ENCODE data around the gene SDE2. TPM values are rescaled to one million over a fixed set of nuclear protein-coding genes. Genes with fewer than 3 reads are reported as not detected.

SDE2 gene
- total RNA-seq, 4 donors from 2014 or later = 4.4 to 19.2 (median 13.2) TPM

DNA sequence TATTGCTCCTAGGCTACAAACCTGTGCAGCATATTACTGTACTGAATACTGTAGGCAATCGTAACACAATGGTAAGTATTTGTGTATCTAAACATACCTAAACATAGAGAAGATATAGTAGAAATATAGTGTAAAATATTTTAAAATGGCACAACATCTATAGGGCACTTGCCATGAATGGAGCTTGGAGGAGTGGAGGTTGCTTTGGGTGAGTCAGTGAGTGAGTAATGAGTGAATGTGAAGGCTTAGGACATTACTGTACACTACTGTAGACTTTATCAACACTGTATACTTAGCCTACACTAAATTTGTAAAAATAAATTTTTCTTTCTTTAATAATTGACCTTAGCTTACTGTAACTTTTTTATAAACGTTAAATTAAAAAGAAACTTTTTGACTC, 66.1 kb downstream of the SDE2 start:
- Histone ChIP-seq H3K9me3 (no peaks in the 10 kb centered on the region), H3K4me1 (no peaks in the 10 kb centered on the region), H3K27me3 (no peaks in the 10 kb centered on the region), H3K27ac (no peak overlapping the region), H3K36me3 (no peaks in the 10 kb centered on the region), H3K4me3 (no peak overlapping the region)
- intact Hi-C loops (cut with DNase I; ENCODE audit: low total_unique reads) (no loop called here), in situ Hi-C loops (cut with MboI; ENCODE audit: low pct_ligation_motif_present in 1 of 4, low pct_unique_long_range_greater_than_20kb in 1 of 4, low sequenced_read_pairs in 3 of 4) (no loop called here)
- DNase-seq = no peak
- WGBS, 2 donors (ENCODE audit: low coverage in 1 of 2) = 87 to 95% methylated on average over 2 of the region's 2 CpGs
- TF ChIP-seq EP300 (IDR thresholded peaks at IDR 0.05; ENCODE audit: low read depth) = no peak
- TF ChIP-seq POLR2A (IDR thresholded peaks at IDR 0.05) = no peak
- no peak for TF ChIP-seq POLR2AphosphoS5 (IDR thresholded peaks at IDR 0.05)
- TF ChIP-seq, protein P1, sequence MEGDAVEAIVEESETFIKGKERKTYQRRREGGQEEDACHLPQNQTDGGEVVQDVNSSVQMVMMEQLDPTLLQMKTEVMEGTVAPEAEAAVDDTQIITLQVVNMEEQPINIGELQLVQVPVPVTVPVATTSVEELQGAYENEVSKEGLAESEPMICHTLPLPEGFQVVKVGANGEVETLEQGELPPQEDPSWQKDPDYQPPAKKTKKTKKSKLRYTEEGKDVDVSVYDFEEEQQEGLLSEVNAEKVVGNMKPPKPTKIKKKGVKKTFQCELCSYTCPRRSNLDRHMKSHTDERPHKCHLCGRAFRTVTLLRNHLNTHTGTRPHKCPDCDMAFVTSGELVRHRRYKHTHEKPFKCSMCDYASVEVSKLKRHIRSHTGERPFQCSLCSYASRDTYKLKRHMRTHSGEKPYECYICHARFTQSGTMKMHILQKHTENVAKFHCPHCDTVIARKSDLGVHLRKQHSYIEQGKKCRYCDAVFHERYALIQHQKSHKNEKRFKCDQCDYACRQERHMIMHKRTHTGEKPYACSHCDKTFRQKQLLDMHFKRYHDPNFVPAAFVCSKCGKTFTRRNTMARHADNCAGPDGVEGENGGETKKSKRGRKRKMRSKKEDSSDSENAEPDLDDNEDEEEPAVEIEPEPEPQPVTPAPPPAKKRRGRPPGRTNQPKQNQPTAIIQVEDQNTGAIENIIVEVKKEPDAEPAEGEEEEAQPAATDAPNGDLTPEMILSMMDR (IDR thresholded peaks at IDR 0.05) = no peak

Small RNAs within 50 kb of the gene (small RNA-seq; reads per million reads assigned to genes)
- gene AL117348.1 = 0 reads per million in 4 donors
- gene NDUFA3P3 = 0 reads per million in 4 donors

Other genes starting within 250 kb of the SDE2 start
- gene SRP9, start 221.5 kb downstream of the SDE2 start, total RNA-seq = 100 to 1,000 TPM in 2 of 4 donors, 10 to 100 TPM in 2; 42.3 to 208 (median 117) TPM
- 100 to 1,000 TPM in 1 of 4 donors, 10 to 100 TPM in 3; 56.9 to 114 (median 90.6) TPM for gene EPHX1, start 189.2 kb downstream of the SDE2 start, total RNA-seq
- 100 to 1,000 TPM; 104 to 256 (median 180) TPM for gene TMEM63A, start 117.0 kb downstream of the SDE2 start, total RNA-seq
- gene LEFTY1, start 110.2 kb downstream of the SDE2 start, total RNA-seq = 100 to 1,000 TPM in 3 of 4 donors, 10 to 100 TPM in 1; 86.0 to 320 (median 214) TPM
- 10 to 100 TPM; 26.5 to 40.6 (median 32.2) TPM for gene PYCR2, start 75.1 kb downstream of the SDE2 start, total RNA-seq
- 10 to 100 TPM in 2 of 4 donors, under 1 TPM in 1, not detected in 1; 0.55 to 28.7 (median 24.5) TPM for gene LEFTY2, start 58.1 kb downstream of the SDE2 start, total RNA-seq
- gene H3-3A, start 63.4 kb upstream of the SDE2 start, total RNA-seq = 100 to 1,000 TPM; 128 to 557 (median 501) TPM
- gene ACBD3, start 187.4 kb upstream of the SDE2 start, total RNA-seq = 10 to 100 TPM; 19.3 to 44.6 (median 30.7) TPM
- gene MIXL1, start 224.3 kb upstream of the SDE2 start, total RNA-seq = under 1 TPM in 1 of 4 donors, not detected in 3; 0.32 TPM

All from transverse colon (tissue), 4 donors.